PC-9 (cell line): ENCODE results near the gene DGLUCY. TPM values are rescaled to one million over a fixed set of nuclear protein-coding genes. Genes with fewer than 3 reads are reported as not detected.

Experiments
- BruUV-seq: library from RNA; stranded (reverse); fragments of 400-500 nt; replicated peaks from 2 replicates; lab custom pipeline; 2021; lab: Mats Ljungman, UMichigan
- CTCF ChIA-PET: fragments of 300-600 bp; sonication (Branson Sonifier 250); formaldehyde crosslinking; loops from one replicate; lab custom pipeline; 2022; ENCODE audit warnings: antibody characterized with exemption; lab: Charles Lee
- POLR2A ChIA-PET: fragments of 300-600 bp; sonication (Branson Sonifier 250); formaldehyde crosslinking; loops from one replicate; lab custom pipeline; 2022; ENCODE audit warnings: antibody characterized with exemption; ENCODE audit not compliant: unreplicated experiment; lab: Charles Lee
- DNase-seq, 2 experiments: peaks; one replicate each; pipeline versions ENCODE4 v3.0.0 to v3.0.0-alpha.2; 2015 to 2022; ENCODE audit warnings: mixed read lengths in 1 of 2
- H2AFZ ChIP-seq: fragments of 200-600 bp; sonication (generic); 2 replicates; pipeline ENCODE4 v1.8.1; 2017; ENCODE audit warnings: antibody characterized with exemption
- H3F3A ChIP-seq: fragments of 200-600 bp; sonication (generic); 2 replicates; pipeline ENCODE4 v1.8.1; 2017; ENCODE audit warnings: antibody characterized with exemption, mild to moderate bottlenecking, low read depth; ENCODE audit not compliant: insufficient read depth
- H3K27ac ChIP-seq: fragments of 200-600 bp; sonication (generic); 2 replicates; pipeline ENCODE4 v1.6.1; 2016; ENCODE audit warnings: mixed run types
- H3K27me3 ChIP-seq: fragments of 200-600 bp; sonication (generic); 2 replicates; pipeline ENCODE4 v1.6.1; 2016; ENCODE audit warnings: low read depth, mixed run types; ENCODE audit not compliant: insufficient read depth
- H3K36me3 ChIP-seq: fragments of 200-600 bp; sonication (generic); 2 replicates; pipeline ENCODE4 v1.6.1; 2016; ENCODE audit warnings: low read depth, mixed run types
- H3K4me1 ChIP-seq: fragments of 200-600 bp; sonication (generic); replicated peaks from 2 replicates; pipeline ENCODE4 v1.6.1; 2016; ENCODE audit warnings: mixed run types; ENCODE audit not compliant: insufficient read depth
- H3K4me2 ChIP-seq: fragments of 200-600 bp; sonication (generic); 2 replicates; pipeline ENCODE4 v1.6.1; 2017; ENCODE audit warnings: mixed run types
- H3K4me3 ChIP-seq: fragments of 200-600 bp; sonication (generic); 2 replicates; pipeline ENCODE4 v1.6.1; 2016; ENCODE audit warnings: mixed run types
- H3K79me2 ChIP-seq: fragments of 200-600 bp; sonication (generic); 2 replicates; pipeline ENCODE4 v1.6.1; 2017; ENCODE audit warnings: low read depth, mixed run types
- H3K9me2 ChIP-seq: fragments of 200-600 bp; sonication (generic); 2 replicates; pipeline ENCODE4 v1.8.1; 2017; ENCODE audit warnings: mild to moderate bottlenecking; ENCODE audit not compliant: insufficient read depth
- H3K9me3 ChIP-seq: fragments of 200-600 bp; sonication (generic); 2 replicates; pipeline ENCODE4 v1.8.1; 2016; ENCODE audit warnings: low read depth; ENCODE audit not compliant: insufficient read depth
- H4K20me1 ChIP-seq: fragments of 200-600 bp; sonication (generic); 2 replicates; pipeline ENCODE4 v1.8.1; 2017; ENCODE audit not compliant: insufficient read depth
- EZH2 ChIP-seq: fragments of 200-600 bp; sonication (generic); IDR thresholded peaks from 2 replicates; pipeline ENCODE4 v1.8.0; 2017; ENCODE audit warnings: antibody characterized with exemption, low read depth
- intact Hi-C: fragments of 100-400 bp; cut with micrococcal nuclease; formaldehyde crosslinking; loops from one replicate; pipeline ENCODE4 v1.10.0; 2022; ENCODE audit not compliant: unreplicated experiment
- total RNA-seq: library from RNA; stranded (reverse); gene quantifications from 2 replicates; pipeline ENCODE4 v1.2.3, GENCODE V29; 2021
- TF ChIP-seq, protein P1 (sequence below): fragments of 200-600 bp; sonication (generic); conservative IDR thresholded peaks from 2 replicates; pipeline ENCODE4 v1.6.1; 2017; ENCODE audit warnings: mixed run types, antibody characterized with exemption, mild to moderate bottlenecking, moderate library complexity

DGLUCY gene
- total RNA-seq, 1 experiment from 2014 or later, result 15.9 TPM

DNA sequence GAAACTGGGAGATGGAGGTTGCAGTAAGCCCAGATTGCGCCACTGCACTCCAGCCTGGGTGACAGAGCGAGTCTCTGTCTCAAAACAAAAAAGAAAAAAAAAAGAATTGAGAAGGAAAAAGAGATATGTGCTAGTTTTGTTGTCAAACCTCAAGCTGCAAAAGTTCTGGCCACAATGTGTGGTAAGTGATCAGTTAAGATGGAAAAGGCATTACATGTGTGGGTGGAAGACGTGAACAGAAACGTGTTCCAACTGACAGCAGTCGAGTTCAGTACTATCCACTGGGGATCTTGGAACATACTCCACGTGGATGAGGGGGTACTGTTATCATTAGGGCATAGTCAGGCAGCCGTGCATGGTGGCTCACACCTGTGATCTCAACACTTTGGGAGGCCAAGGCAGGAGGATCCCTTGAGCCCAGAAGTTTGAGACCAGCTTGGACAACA is 113.3 kb downstream of the DGLUCY start:
- Histone ChIP-seq H3K79me2 (no peaks in the 10 kb centered on the region), H3F3A (peaks cover 9% of the 10 kb centered on the region; the same call in 1 of the 2 replicates), H3K9me2 (no peaks in the 10 kb centered on the region), H3K4me2 (no peak overlapping the region), H3K27me3 (no peaks in the 10 kb centered on the region), H3K9me3 (no peaks in the 10 kb centered on the region), H3K27ac (peak overlapping the region; percentile 62; the same call in 1 of the 2 replicates), H2AFZ (no peak overlapping the region), H4K20me1 (no peaks in the 10 kb centered on the region), H3K4me1 (peaks cover 15% of the 10 kb centered on the region), H3K36me3 (no peaks in the 10 kb centered on the region), H3K4me3 (no peak overlapping the region)
- no peak for DNase-seq
- no TSS peak for BruUV-seq
- no peak for TF ChIP-seq EZH2
- TF ChIP-seq, protein P1, sequence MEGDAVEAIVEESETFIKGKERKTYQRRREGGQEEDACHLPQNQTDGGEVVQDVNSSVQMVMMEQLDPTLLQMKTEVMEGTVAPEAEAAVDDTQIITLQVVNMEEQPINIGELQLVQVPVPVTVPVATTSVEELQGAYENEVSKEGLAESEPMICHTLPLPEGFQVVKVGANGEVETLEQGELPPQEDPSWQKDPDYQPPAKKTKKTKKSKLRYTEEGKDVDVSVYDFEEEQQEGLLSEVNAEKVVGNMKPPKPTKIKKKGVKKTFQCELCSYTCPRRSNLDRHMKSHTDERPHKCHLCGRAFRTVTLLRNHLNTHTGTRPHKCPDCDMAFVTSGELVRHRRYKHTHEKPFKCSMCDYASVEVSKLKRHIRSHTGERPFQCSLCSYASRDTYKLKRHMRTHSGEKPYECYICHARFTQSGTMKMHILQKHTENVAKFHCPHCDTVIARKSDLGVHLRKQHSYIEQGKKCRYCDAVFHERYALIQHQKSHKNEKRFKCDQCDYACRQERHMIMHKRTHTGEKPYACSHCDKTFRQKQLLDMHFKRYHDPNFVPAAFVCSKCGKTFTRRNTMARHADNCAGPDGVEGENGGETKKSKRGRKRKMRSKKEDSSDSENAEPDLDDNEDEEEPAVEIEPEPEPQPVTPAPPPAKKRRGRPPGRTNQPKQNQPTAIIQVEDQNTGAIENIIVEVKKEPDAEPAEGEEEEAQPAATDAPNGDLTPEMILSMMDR, result no peak
- ChIA-PET POLR2A (no interaction called here), CTCF (no interaction called here)
- intact Hi-C loops, result no loop called here

DNA sequence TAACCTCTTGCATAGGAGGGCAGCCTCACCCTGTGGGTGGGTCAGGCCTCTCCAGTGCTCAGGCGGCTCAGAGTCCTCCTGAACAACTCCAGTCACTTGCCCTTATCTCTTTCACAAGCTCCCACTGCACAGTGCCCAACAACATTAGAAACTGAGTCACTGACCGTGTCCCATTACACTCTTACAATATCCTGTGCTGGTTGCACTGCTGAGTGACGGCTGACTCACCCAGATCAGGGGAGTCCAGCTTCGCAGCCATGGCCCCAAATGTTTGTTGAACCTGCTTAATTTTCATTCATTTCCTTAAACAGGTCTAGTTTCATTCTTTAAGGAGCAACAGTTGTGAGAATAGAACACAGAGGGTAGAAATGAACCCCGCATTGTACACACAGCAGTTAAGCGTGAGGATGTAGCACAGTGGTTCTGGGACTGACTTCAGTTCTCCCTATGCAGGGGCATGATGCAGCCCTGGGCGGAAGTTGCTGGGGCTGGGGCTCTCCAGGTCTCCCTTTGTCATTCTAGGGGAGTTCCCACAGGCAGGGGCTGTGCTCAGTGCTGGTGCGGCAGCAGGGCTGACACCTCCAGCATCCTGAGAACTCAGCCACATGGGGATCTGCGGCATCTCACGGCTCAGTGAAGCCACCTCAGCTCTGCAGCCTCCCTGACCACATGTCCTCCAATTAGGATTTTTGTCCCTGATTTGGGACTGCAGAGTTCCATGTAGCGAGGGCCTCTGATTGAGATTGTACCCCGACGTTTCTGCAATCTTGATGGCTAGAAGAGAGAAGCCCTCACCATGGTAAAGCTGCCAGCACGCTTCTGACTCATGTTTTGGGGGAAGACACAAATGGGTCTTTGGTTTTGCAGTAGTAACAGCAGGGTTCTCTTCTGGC is 114.5 kb downstream of the DGLUCY start:
- CTCF ChIA-PET, result no interaction called here
- intact Hi-C loops, result no loop called here

DNA sequence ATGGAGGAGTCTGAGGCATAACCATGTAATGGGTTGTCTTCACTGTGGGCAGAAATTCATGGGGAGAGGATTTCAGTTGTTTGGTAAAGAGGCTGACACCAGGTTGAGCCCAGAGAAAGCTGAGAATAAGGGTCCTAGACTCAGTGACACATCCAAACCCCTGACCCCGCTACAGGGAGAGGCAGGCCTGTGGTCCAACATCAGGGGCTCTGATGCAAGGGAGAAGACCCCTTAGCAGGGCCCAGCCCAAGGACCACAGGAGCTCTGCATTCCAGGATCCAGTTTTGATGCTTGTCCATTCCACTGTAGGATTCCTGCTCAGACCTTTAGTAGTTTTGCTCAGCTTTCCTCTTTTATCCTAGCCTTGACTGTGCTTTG is 115.1 kb downstream of the DGLUCY start:
- peaks cover 15% of the 10 kb centered on the region for H3K4me1 ChIP-seq
- DNase-seq, result no peak
- H4K20me1 ChIP-seq, result no peaks in the 10 kb centered on the region
- H3F3A ChIP-seq, result peaks cover 9% of the 10 kb centered on the region; the same call in 1 of the 2 replicates
- no peak overlapping the region for H3K4me2 ChIP-seq
- no peaks in the 10 kb centered on the region for H3K79me2 ChIP-seq
- H2AFZ ChIP-seq, result no peak overlapping the region
- ChIA-PET POLR2A (no interaction called here), CTCF (no interaction called here)
- H3K9me3 ChIP-seq, result no peaks in the 10 kb centered on the region
- H3K4me3 ChIP-seq, result no peak overlapping the region
- intact Hi-C loops, result no loop called here
- H3K27me3 ChIP-seq, result no peaks in the 10 kb centered on the region
- no peaks in the 10 kb centered on the region for H3K9me2 ChIP-seq
- no TSS peak for BruUV-seq
- no peak overlapping the region for H3K27ac ChIP-seq
- no peak for TF ChIP-seq EZH2
- TF ChIP-seq, protein P1, result no peak
- no peaks in the 10 kb centered on the region for H3K36me3 ChIP-seq

More for the DNA sequence above, 114.5 kb downstream of the DGLUCY start:
- H2AFZ ChIP-seq, result no peak overlapping the region
- peak overlapping the region; percentile 55 for H3K4me2 ChIP-seq
- H3K79me2 ChIP-seq, result no peaks in the 10 kb centered on the region
- H3K27ac ChIP-seq, result peak overlapping the region; percentile 62
- no peaks in the 10 kb centered on the region for H3K9me2 ChIP-seq
- no TSS peak for BruUV-seq
- H3F3A ChIP-seq, result peaks cover 9% of the 10 kb centered on the region; the same call in 1 of the 2 replicates
- no peaks in the 10 kb centered on the region for H3K36me3 ChIP-seq
- POLR2A ChIA-PET, result no interaction called here
- DNase-seq, result peak; percentile 17 to 84
- H3K27me3 ChIP-seq, result no peaks in the 10 kb centered on the region
- H3K4me1 ChIP-seq, result peaks cover 15% of the 10 kb centered on the region
- no peak for TF ChIP-seq EZH2
- TF ChIP-seq, protein P1, result no peak
- no peaks in the 10 kb centered on the region for H4K20me1 ChIP-seq
- no peaks in the 10 kb centered on the region for H3K9me3 ChIP-seq
- no peak overlapping the region for H3K4me3 ChIP-seq
